Omental fat pad (tissue), 4 donors: ENCODE results near the gene BARD1. TPM values are rescaled to one million over a fixed set of nuclear protein-coding genes. Genes with fewer than 3 reads are reported as not detected.

Experiments used
- ATAC-seq: fragments of 150-250 bp; one replicate; pipeline ENCODE4 v1.9.1; 2016; ENCODE audit warnings: mild to moderate bottlenecking, moderate library complexity; ENCODE audit not compliant: low FRiP score
- DNase-seq: peaks from one replicate; pipeline ENCODE4 v3.0.0-alpha.2; 2019; ENCODE audit warnings: low spot score
- total RNA-seq, 4 donors: library from RNA; depleted of rRNA; stranded (reverse); fragments of >200 nt; gene quantifications; one replicate each; pipeline ENCODE4 v1.1.0, GENCODE V29; 2016
- TF ChIP-seq, protein P1 (sequence below), 3 donors: fragments of 450-650 bp; IDR thresholded peaks; one replicate each; pipeline ENCODE4 v1.5.1; 2016 to 2017; ENCODE audit warnings: antibody characterized with exemption in 3 of 3, mild to moderate bottlenecking in 3 of 3, moderate library complexity in 2 of 3

The BARD1 gene
- 1 to 10 TPM; 3.3 to 9.6 (median 4.2) TPM for total RNA-seq

DNA sequence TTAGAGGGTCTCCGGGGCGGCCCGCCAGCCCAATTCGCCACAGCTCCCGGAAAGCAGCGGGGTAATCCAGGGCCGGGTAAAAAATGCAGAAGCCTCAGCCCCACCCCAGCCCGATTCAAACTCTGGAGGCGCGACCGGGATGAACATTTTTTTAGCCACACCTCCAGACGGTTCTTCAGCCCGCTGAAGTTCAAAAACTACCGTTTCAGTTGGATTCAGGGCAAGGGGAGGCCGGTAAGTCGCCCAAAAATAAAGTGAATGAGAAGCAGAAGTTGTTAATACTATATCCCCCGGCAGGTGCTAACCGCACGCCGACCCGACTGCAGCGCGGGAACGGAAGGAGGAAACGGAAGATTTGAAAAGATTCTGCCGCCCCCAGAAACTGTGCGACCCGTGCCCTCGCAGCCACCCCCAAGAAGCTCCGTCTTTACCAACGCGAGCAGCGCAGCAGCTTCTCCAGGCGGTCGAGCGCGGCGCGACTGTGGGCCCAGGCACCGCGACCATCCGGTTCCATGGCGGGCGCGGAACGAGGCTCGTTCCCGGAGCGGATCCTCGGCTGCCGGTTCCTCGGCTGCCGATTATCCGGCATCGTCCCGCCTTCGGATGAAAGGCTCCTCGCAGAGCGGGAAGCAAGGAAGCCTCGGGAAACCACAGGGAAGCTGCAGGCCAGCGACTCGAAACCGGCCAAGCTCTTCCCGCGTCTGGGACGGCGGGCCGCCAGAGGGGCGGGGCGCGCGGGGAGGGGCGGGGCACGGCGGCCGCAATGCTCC lies at the start of gene BARD1:
Gene BARD1 (minus strand): TSS at position 703 of the 770 bp plus-strand sequence. CDS start 114 bp downstream, at position 589.
- peak; percentile 25 for ATAC-seq
- no peak for DNase-seq
- TF ChIP-seq, protein P1, sequence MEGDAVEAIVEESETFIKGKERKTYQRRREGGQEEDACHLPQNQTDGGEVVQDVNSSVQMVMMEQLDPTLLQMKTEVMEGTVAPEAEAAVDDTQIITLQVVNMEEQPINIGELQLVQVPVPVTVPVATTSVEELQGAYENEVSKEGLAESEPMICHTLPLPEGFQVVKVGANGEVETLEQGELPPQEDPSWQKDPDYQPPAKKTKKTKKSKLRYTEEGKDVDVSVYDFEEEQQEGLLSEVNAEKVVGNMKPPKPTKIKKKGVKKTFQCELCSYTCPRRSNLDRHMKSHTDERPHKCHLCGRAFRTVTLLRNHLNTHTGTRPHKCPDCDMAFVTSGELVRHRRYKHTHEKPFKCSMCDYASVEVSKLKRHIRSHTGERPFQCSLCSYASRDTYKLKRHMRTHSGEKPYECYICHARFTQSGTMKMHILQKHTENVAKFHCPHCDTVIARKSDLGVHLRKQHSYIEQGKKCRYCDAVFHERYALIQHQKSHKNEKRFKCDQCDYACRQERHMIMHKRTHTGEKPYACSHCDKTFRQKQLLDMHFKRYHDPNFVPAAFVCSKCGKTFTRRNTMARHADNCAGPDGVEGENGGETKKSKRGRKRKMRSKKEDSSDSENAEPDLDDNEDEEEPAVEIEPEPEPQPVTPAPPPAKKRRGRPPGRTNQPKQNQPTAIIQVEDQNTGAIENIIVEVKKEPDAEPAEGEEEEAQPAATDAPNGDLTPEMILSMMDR (IDR thresholded peaks at IDR 0.05), result no peak

DNA sequence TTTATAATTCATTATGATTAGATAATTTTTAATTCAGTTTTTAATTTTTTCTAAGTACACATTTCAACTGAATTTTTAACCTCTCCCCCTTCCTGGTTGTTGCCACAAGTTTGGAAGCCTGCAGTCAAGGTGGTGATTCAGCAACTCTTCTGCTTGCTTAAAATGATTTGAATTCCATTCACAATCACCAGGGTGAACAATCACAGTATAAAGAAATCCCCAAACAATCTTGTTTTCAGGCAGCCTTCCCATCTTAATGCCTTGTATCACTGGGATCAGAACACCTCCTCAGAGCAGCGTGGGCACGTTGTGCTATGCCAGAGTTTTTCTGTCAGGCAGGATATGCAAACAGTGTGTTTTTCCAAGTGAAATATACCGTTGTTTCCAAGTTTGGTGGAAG lies 46.7 kb upstream of the BARD1 start:
- DNase-seq (no peak), ATAC-seq (no peak)
- TF ChIP-seq, protein P1 (IDR thresholded peaks at IDR 0.05), result no peak

DNA sequence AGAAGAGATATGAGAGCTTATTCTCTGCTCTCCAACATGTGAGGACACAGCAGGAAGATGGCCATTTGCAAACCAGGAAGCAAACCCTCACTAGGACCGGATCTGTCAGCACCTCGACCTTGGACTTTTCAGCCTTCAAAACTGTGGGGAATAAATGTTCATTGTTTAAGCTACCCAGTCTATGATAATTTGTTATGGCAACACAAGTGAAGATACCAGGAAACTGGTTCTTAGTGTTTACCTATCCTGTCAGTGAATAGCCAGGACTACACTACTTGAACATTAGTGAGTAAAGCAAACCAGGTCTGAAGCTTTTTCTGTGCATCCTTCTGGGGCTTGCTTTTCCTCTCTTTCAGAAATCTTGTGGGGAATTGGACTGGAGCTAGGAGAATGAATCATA lies 44.4 kb upstream of the BARD1 start:
- ATAC-seq (no peak), DNase-seq (no peak)
- TF ChIP-seq, protein P1 (IDR thresholded peaks at IDR 0.05), result no peak

DNA sequence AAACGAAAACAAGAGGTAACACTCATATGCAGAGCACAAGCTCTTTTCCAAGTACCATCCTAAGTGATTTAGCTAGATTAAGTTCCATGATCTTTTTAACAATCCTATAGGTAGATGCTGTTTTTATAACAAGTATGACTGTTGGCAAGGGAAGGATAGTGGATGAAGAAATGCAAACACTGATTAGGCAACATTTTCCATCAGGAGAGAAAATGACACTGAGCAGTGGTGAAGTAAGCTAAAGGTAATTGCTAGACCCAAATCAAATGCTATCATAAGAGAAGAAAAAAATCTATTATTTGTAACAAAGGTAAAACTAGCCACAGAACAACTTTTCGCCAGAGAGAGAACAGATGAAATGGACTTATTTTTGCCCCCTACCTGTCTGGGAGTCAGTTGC lies 34.3 kb upstream of the BARD1 start:
- ATAC-seq (no peak), DNase-seq (no peak)
- TF ChIP-seq, protein P1 (IDR thresholded peaks at IDR 0.05), result no peak

DNA sequence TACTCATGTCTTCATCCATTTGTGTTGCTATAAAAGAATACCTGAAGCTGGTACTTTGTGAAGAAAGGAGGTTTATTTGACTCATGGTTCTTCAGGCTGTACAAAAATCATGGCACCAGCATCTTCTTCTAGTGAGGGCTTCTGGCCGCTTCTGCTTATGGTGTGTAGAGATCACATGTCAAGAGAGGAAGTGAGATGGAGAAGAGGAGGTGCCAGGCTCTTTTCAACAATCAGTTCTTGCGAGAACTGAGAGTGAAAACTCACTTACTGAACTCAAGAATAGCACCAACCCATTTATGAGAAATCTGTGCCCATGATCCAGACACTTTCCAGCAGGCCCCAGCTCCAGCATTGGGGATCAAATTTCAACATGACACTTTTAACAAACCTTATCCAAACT lies 30.0 kb upstream of the BARD1 start:
- no peak for ATAC-seq
- no peak for DNase-seq
- TF ChIP-seq, protein P1 (IDR thresholded peaks at IDR 0.05), result no peak

DNA sequence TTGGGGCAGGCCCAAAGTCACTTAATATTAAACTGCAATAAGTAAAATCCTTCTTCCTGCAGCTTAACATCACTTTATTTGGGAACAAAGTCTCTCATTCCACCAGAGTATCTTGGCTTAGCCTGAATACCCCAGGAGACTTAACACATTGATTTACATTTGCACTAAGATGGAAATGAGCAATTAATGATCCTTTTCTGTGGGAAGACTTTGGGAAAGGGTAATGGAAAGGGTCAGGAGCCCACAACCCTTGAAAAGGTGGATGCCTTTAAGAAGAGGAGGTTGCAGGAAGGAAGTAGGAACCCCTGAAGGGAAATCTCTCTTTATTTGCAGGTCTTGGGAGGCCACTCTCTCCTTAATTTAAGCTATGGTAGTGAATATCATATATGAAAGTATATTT lies 28.0 kb upstream of the BARD1 start:
- TF ChIP-seq, protein P1 (IDR thresholded peaks at IDR 0.05), result no peak
- ATAC-seq, result no peak
- DNase-seq, result no peak

DNA sequence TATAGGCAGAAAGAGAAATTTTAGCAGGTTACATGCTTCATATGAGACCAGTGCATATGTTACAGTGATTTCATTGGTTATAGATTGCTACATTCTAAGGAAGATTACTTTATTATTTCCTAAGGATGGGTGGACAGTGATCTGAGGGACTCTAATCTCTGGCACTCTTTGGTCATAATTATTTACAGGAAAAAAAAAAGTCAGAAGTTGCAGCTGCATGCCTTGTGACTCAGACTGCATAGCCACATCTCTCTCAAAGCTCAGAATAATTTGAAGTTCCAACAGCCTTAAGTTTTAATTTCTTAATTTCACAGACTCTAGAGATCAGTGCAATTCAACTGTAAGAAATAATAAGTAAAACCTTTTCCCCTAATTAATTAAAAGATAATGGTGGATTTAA lies 27.1 kb upstream of the BARD1 start:
- TF ChIP-seq, protein P1 (IDR thresholded peaks at IDR 0.05), result no peak
- ATAC-seq (no peak), DNase-seq (no peak)
